ENCODE results near the gene CPSF6. TPM values are rescaled to one million over a fixed set of nuclear protein-coding genes. Genes with fewer than 3 reads are reported as not detected.

Gene CPSF6
- total and polyA plus RNA-seq, 2 of the 8 experiments (the other 6 are each of a cell fraction or from before 2014, with no cell fraction given): 92.7 to 167 TPM

- Histone ChIP-seq H3K27me3 (replicated peaks in 1 of 4; ENCODE audit: control insufficient read depth in 3 of 4, extremely low read depth in 1 of 4, insufficient read depth in 3 of 4, low read length in 3 of 4) (no peaks in the 10 kb centered on the region), H3K4me1 (replicated peaks in 1 of 4; ENCODE audit: control insufficient read depth in 3 of 4, insufficient read depth in 4 of 4, low read length in 3 of 4) (no peaks in the 10 kb centered on the region; a peak in 1 of 7 replicates), H2AFZ (ENCODE audit: low read length) (no peak overlapping the region), H4K5ac (ENCODE audit: insufficient read length, low read depth, low read length) (no peak overlapping the region), H3K9me3 (ENCODE audit: insufficient read depth in 2 of 2, low read depth in 1 of 2, low read length in 1 of 2) (no peaks in the 10 kb centered on the region), H3K9ac (replicated peaks in 1 of 4; ENCODE audit: extremely low read depth in 1 of 4, low read depth in 3 of 4, low read length in 3 of 4) (no peak overlapping the region), H4K8ac (ENCODE audit: extremely low read depth, insufficient read depth, low read length) (no peak overlapping the region), H3K4me2 (ENCODE audit: insufficient read depth in 1 of 2, low read depth in 2 of 2, low read length in 2 of 2) (no peak overlapping the region), H3K18ac (ENCODE audit: extremely low read depth, low read length) (no peak overlapping the region), H3K23me2 (ENCODE audit: low read depth, low read length) (no peaks in the 10 kb centered on the region), H3K14ac (ENCODE audit: insufficient read length) (no peak overlapping the region), H3K79me1 (ENCODE audit: low read depth, low read length) (no peaks in the 10 kb centered on the region), H3K36me3 (ENCODE audit: control insufficient read depth in 2 of 4, insufficient read depth in 4 of 4, low read length in 3 of 4) (no peaks in the 10 kb centered on the region), H2BK15ac (ENCODE audit: low read length) (no peak overlapping the region), H2BK5ac (ENCODE audit: low read depth, low read length) (no peak overlapping the region), H3K4ac (replicated peaks; ENCODE audit: insufficient read length, low read depth, low read length) (no peak overlapping the region), H2BK120ac (replicated peaks; ENCODE audit: low read depth, low read length) (no peak overlapping the region), H4K20me1 (replicated peaks in 1 of 2; ENCODE audit: control insufficient read depth in 1 of 2, insufficient read depth in 2 of 2, low read length in 2 of 2) (no peaks in the 10 kb centered on the region), H2BK12ac (ENCODE audit: low read depth, low read length) (no peak overlapping the region), H3K23ac (ENCODE audit: insufficient read length) (no peak overlapping the region), H3K4me3 (ENCODE audit: extremely low read depth in 1 of 4, insufficient read depth in 2 of 4, low read depth in 3 of 4, low read length in 4 of 4) (no peak overlapping the region), H3K27ac (ENCODE audit: low read depth, low read length) (no peak overlapping the region), H3K56ac (replicated peaks; ENCODE audit: insufficient read length, low read depth, low read length) (no peak overlapping the region), H2BK20ac (ENCODE audit: low read length) (no peak overlapping the region), H4K91ac (replicated peaks; ENCODE audit: insufficient read length, low read length) (no peak overlapping the region), H3K79me2 (ENCODE audit: control insufficient read depth in 1 of 2, insufficient read depth in 2 of 2, low read length in 2 of 2) (no peaks in the 10 kb centered on the region), H2AK5ac (ENCODE audit: low read depth, low read length) (no peak overlapping the region)
- no peak for DNase-seq (ENCODE audit: low read depth in 1 of 2, low spot score in 2 of 2)
- no peak for TF ChIP-seq JUN (IDR thresholded peaks at IDR 0.05; ENCODE audit: low read depth, low read length)
- TF ChIP-seq RFX5 (IDR thresholded peaks at IDR 0.05; ENCODE audit: borderline replicate concordance, low read depth, low read length): no peak
- ChIA-PET POLR2A (ENCODE audit: partially characterized antibody) (interaction anchor here (1.0 kb wide), 1 partner anchor 8 kb away, joined by 3 read pairs; no protein-coding TSS in a partner anchor), CTCF (ENCODE audit: partially characterized antibody) (interaction anchor here (0.6 to 2.3 kb wide), 21 partner anchors 9 to 349 kb away, joined by 3 to 11 read pairs (median 4); no protein-coding TSS in a partner anchor)
- FAIRE-seq: no peak
Measured at GRCh38 chr12:69291278-69291593, 51.9 kb downstream of the CPSF6 start.
